HEK293T (cell line): ENCODE measurements around the gene SLC12A7.

Experiments
- CTCF ChIA-PET: fragments of 350-600 bp; formaldehyde crosslinking; extraction: SDS; loops from one replicate; lab custom pipeline; 2021; ENCODE audit warnings: antibody characterized with exemption, inconsistent platforms; lab: Yijun Ruan, JAX
- POLR2A ChIA-PET: fragments of 350-600 bp; formaldehyde crosslinking; extraction: SDS; loops from one replicate; lab custom pipeline; 2020; ENCODE audit warnings: antibody characterized with exemption, inconsistent platforms; lab: Yijun Ruan, JAX
- DNase-seq: peaks from one replicate; pipeline ENCODE4 v3.0.0; 2012; ENCODE audit warnings: mixed read lengths; ENCODE audit errors: extremely low spot score
- ARNT ChIP-seq: fragments of 450-650 bp; IDR thresholded peaks from 2 replicates; pipeline ENCODE4 v1.6.1; 2017; ENCODE audit warnings: mild to moderate bottlenecking
- BHLHE40 ChIP-seq: fragments of 450-650 bp; IDR thresholded peaks from 2 replicates; pipeline ENCODE4 v1.6.1; 2016; ENCODE audit warnings: mild to moderate bottlenecking, moderate library complexity, borderline replicate concordance
- CTBP1 ChIP-seq: fragments of 450-650 bp; IDR thresholded peaks from 2 replicates; pipeline ENCODE4 v1.6.1; 2016; ENCODE audit warnings: borderline replicate concordance
- ELF4 ChIP-seq: fragments of 450-650 bp; IDR thresholded peaks from 2 replicates; pipeline ENCODE4 v1.6.1; 2017; ENCODE audit warnings: antibody characterized with exemption
- FOXA1 ChIP-seq: fragments of 450-650 bp; IDR thresholded peaks from 2 replicates; pipeline ENCODE4 v1.6.1; 2016; ENCODE audit warnings: mild to moderate bottlenecking
- FOXK2 ChIP-seq: fragments of 450-650 bp; IDR thresholded peaks from 2 replicates; pipeline ENCODE4 v1.6.1; 2016; ENCODE audit warnings: mild to moderate bottlenecking
- FOXM1 ChIP-seq: fragments of 450-650 bp; IDR thresholded peaks from 2 replicates; pipeline ENCODE4 v1.6.1; 2017; ENCODE audit warnings: mild to moderate bottlenecking, borderline replicate concordance
- HDGF ChIP-seq: fragments of 450-650 bp; IDR thresholded peaks from 2 replicates; pipeline ENCODE4 v1.6.1; 2017; ENCODE audit warnings: antibody characterized with exemption, borderline replicate concordance
- L3MBTL2 ChIP-seq: fragments of 450-650 bp; conservative IDR thresholded peaks from 2 replicates; pipeline ENCODE4 v1.6.1; 2016; ENCODE audit warnings: mild to moderate bottlenecking
- LEF1 ChIP-seq: fragments of 450-650 bp; IDR thresholded peaks from 2 replicates; pipeline ENCODE4 v1.6.1; 2017; ENCODE audit warnings: mild to moderate bottlenecking, borderline replicate concordance
- NFRKB ChIP-seq: fragments of 450-650 bp; IDR thresholded peaks from 2 replicates; pipeline ENCODE4 v1.6.1; 2016; ENCODE audit warnings: mild to moderate bottlenecking, moderate library complexity
- SP1 ChIP-seq: fragments of 450-650 bp; IDR thresholded peaks from 2 replicates; pipeline ENCODE4 v1.6.1; 2017
- SUZ12 ChIP-seq: fragments of 450-650 bp; IDR thresholded peaks from 2 replicates; pipeline ENCODE4 v1.6.1; 2016; ENCODE audit warnings: mild to moderate bottlenecking
- TARDBP ChIP-seq: fragments of 450-650 bp; IDR thresholded peaks from 2 replicates; pipeline ENCODE4 v1.6.1; 2016
- ZNF384 ChIP-seq: fragments of 450-650 bp; IDR thresholded peaks from 2 replicates; pipeline ENCODE4 v1.6.1; 2016
- TF ChIP-seq, protein P1 (sequence below): fragments of 450-650 bp; IDR thresholded peaks from 2 replicates; pipeline ENCODE4 v1.6.1; 2016

The SLC12A7 gene

DNA sequence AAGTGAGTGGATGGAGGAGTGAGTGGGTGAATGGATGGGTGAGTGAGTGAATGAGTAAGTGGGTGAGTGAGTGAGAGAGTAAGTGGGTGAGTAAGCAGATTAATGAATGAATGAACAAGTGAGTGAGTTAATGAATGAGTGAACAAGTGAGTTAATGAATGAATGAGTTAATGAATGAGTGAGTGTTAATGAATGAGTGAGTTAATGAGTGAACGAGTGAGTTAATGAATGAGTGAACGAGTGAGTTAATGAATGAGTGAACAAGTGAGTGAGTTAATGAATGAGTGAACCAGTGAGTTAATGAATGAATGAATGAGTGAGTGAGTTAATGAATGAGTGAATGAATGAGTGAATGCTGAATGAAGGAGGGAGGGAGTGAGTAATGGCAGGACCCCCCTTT, 76.9 kb downstream of the SLC12A7 start:
- ChIA-PET POLR2A (no interaction called here), CTCF (no interaction called here)
- TF ChIP-seq NFRKB: 0 out of 2 replicates have a peak, but pooled peaks have one; percentile 17
- TF ChIP-seq, protein P1, sequence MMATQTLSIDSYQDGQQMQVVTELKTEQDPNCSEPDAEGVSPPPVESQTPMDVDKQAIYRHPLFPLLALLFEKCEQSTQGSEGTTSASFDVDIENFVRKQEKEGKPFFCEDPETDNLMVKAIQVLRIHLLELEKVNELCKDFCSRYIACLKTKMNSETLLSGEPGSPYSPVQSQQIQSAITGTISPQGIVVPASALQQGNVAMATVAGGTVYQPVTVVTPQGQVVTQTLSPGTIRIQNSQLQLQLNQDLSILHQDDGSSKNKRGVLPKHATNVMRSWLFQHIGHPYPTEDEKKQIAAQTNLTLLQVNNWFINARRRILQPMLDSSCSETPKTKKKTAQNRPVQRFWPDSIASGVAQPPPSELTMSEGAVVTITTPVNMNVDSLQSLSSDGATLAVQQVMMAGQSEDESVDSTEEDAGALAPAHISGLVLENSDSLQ: no peak
- no peak for TF ChIP-seq BHLHE40
- no peak for TF ChIP-seq FOXM1
- no peak for TF ChIP-seq ARNT
- no peak for TF ChIP-seq HDGF
- TF ChIP-seq ZNF384: no peak
- TF ChIP-seq TARDBP: peak; percentile 23; the same call in 1 of the 2 replicates
- no peak for TF ChIP-seq FOXA1
- TF ChIP-seq L3MBTL2: no peak
- no peak for TF ChIP-seq SUZ12
- no peak for TF ChIP-seq ELF4
- TF ChIP-seq LEF1: no peak
- 0 out of 2 replicates have a peak, but pooled peaks have one; percentile 14 for TF ChIP-seq CTBP1
- no peak for TF ChIP-seq FOXK2
- TF ChIP-seq SP1: no peak
- no peak for DNase-seq

DNA sequence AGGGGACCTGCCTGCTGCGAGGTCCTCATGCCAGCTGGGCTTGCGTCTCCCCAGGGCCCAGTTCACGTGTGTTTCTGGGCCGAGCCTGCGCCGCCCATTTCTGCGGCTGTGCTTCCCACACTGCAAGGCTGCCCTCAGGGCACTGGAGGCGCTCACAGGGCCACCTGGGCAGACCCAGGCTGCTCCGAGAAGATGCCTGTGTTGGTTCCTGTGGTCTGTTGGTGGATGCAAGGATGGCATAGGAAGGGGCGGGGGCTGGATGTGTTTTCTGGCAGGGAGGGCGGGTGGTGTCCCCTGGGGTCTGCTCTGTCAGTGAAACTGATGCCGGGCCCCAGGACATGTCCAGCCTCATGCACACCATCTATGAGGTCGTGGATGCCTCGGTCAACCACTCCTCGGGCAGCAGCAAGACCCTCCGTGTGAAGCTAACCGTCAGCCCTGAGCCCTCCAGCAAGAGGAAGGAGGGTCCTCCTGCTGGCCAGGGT, 77.4 kb downstream of the SLC12A7 start:
- DNase-seq: no peak
- ChIA-PET CTCF (no interaction called here), POLR2A (no interaction called here)
- TF ChIP-seq TARDBP (no peak), FOXK2 (no peak), FOXM1 (no peak), SUZ12 (no peak), BHLHE40 (no peak), HDGF (no peak), LEF1 (no peak), NFRKB (no peak), FOXA1 (no peak), ZNF384 (no peak), L3MBTL2 (no peak), ARNT (no peak), ELF4 (no peak)
- TF ChIP-seq, protein P1: no peak

DNA sequence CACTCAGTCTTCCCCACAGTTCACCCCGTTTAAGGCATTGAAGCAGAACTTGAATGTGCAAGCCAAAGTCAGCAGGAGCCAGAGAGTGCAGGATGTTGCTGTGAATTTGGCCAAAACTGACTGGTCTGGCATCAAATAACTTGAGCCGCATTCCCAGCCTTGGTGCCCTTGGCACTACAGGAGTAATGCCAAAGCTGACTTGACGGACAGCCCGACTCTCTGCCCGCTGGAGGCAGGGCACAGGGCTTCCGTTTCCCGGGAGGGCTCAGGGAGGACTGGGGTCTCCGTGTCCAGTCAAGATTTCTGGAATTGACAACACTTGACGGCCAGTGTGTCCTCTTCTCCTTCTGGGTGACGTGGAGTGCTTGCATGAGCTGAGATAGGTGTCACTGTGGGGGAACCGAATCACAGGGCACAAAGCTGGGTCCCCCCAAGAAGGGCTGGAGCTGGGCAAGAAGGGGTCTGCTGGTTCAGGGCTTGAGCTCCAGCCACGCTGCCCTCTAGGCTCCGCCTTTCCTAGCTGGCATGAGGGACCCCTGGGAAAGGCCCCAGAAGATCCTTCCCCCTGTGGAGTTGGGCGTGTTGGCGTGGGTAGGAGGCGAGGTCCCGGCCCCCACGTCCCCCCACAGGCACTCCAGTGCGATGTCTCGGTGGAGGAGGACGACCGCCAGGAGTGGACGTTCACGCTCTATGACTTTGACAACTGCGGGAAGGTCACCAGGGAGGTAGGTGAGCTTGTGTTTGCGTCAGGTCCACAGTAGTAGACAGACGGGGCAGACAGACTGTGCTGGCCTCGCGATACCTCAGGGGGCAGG, 78.0 kb downstream of the SLC12A7 start:
- no peak for DNase-seq
- ChIA-PET POLR2A (no interaction called here), CTCF (no interaction called here)
- TF ChIP-seq ARNT: no peak
- TF ChIP-seq ZNF384: no peak
- TF ChIP-seq LEF1: no peak
- TF ChIP-seq HDGF: no peak
- TF ChIP-seq L3MBTL2: no peak
- TF ChIP-seq NFRKB: no peak
- no peak for TF ChIP-seq SP1
- TF ChIP-seq FOXA1: no peak
- no peak for TF ChIP-seq BHLHE40

DNA sequence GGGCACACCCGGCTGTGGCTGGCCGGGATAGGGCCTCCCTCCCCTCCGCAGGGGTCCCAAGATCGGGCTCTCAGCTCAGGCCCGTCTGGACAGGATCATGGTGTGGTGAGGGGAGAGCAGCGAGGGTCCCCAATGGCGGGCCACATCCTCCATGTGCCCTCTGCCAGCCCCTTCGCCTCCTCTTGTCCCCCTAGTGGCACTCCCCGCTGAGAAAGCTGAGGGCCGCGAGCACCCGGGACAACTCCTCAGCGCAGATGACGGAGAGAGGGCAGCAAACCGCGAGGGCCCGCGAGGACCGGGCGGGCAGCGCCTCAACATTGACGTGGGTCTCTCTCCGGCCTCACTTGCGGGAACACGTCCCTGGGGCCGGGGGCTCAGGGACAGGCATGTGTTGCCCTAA, 78.7 kb downstream of the SLC12A7 start:
- TF ChIP-seq L3MBTL2 (no peak), SP1 (no peak)
- ChIA-PET POLR2A (no interaction called here), CTCF (no interaction called here)
- DNase-seq: no peak

DNA sequence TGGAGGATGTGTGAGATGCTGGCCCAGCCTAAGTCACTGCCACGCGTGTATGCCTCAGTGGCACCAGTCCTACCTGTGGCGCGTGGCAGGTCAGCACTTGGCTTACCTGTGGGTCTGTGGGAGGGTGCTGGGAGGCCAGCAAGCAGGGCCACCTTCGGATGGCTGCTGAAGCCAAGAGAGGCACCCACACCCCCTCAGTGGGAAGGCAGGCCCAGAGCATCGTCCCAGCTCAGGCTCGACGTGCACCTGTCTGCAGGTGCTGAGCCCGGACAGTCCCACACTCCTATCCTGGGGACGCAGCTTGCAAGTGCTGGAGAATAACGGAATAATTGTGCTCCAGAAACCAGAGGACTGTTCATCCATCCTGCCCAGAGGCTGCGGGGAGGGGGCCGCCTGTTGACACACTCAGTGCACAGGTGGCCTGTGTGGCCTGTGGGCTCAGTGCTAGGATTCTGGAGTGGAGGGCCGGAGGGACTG, 79.3 kb downstream of the SLC12A7 start:
- POLR2A ChIA-PET: no interaction called here
- DNase-seq: no peak
- CTCF ChIA-PET: no interaction called here
- TF ChIP-seq CTBP1: no peak
- no peak for TF ChIP-seq SP1
- no peak for TF ChIP-seq FOXM1
- no peak for TF ChIP-seq HDGF
- TF ChIP-seq, protein P1: no peak
- no peak for TF ChIP-seq BHLHE40
- TF ChIP-seq ZNF384: no peak
- no peak for TF ChIP-seq L3MBTL2
- TF ChIP-seq FOXA1: no peak

DNA sequence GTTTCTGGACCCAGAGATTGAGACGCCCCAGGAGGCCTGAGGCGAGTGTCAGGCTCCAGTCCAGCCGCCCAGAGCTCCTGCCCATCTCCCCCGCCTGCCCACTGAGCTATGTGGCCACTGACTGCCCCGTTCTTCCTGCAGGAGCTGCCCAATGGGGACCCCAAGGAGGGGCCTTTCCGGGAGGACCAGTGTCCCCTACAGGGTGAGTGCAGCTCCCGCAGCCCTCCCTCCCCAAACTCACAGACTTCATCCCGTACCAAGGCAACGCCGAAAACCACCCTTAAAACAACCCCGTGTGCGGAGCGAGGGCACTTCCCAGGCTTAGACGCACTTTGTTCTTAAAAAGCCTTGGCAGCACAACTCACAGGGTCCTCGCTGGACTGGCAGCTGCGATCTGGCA, 79.9 kb downstream of the SLC12A7 start:
- ChIA-PET CTCF (no interaction called here), POLR2A (no interaction called here)
- TF ChIP-seq, protein P1: no peak
- TF ChIP-seq ELF4 (no peak), HDGF (no peak), BHLHE40 (no peak), NFRKB (no peak), L3MBTL2 (no peak), SP1 (no peak), LEF1 (no peak), ZNF384 (no peak), SUZ12 (no peak), TARDBP (no peak), CTBP1 (no peak), FOXM1 (no peak), FOXA1 (no peak), FOXK2 (no peak), ARNT (no peak)
- no peak for DNase-seq
